UCSD-AML1 (cell line): ENCODE data around the gene GLIPR1L1.
"Not testable (repeated sequence)": the region's sequence is repeated elsewhere in the genome, so short reads cannot be mapped to it uniquely, and the experiment has no call there.

ENCODE experiments used
- DNase-seq: peaks from one replicate; lab custom pipeline; 2025; ENCODE audit not compliant: unreplicated experiment; lab: John Stamatoyannopoulos, UW

GLIPR1L1 gene, protein sequence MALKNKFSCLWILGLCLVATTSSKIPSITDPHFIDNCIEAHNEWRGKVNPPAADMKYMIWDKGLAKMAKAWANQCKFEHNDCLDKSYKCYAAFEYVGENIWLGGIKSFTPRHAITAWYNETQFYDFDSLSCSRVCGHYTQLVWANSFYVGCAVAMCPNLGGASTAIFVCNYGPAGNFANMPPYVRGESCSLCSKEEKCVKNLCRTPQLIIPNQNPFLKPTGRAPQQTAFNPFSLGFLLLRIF

GRCh38 chr12:75334384-75335030 is at the start of gene GLIPR1L1:
GLIPR1L1 (plus strand) TSS chr12:75334670; CDS start chr12:75334729, 59 bp downstream.
- DNase-seq, result peak; percentile 68

DNA sequence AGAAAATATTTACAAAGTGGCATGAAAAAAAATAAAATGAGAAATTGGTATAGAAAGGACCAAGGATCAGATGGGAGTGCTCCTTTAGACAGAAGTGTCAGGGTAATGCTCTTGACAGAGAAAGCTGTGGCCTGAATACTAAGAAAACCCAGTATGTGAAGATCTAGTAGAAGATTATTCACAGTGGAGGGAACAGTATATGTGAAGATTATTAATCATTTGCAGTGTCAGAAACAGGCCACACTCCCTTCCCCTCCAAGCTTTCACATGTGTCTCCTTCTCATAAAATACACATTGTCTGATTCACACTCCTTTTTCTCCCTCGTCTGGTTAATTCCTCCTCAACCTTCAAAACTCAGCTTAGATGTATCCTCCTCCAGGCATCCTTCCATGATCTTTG is 45.6 kb upstream of the GLIPR1L1 start:
- DNase-seq, result no peak

DNA sequence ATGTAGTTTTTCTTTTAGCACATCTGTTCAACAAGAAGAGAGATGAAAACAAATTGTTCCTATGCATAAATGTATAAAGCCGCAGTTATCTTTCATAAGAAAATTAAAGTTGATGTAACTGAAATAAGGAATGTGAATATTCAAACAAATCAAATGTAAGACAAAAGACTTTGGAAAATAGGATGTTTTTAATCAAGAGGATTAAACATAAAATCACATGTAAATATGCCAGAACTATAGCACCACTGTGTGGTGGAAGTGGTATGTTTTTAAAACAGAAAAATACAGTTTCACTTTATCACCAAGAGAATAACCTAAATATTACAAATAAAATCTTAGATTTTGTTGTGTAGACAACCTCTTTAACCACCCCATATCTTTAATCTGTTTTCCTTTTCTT is 44.7 kb upstream of the GLIPR1L1 start:
- DNase-seq, result no peak

GRCh38 chr12:75291014-75291413 is 43.5 kb upstream of the GLIPR1L1 start:
- no peak for DNase-seq

GRCh38 chr12:75294336-75294735 is 40.1 kb upstream of the GLIPR1L1 start:
- no peak for DNase-seq

GRCh38 chr12:75294797-75295196 is 39.7 kb upstream of the GLIPR1L1 start:
- no peak for DNase-seq

- no peak for DNase-seq
These were observed 32.2 kb upstream of the GLIPR1L1 start for GRCh38 chr12:75302225-75302624.

DNA sequence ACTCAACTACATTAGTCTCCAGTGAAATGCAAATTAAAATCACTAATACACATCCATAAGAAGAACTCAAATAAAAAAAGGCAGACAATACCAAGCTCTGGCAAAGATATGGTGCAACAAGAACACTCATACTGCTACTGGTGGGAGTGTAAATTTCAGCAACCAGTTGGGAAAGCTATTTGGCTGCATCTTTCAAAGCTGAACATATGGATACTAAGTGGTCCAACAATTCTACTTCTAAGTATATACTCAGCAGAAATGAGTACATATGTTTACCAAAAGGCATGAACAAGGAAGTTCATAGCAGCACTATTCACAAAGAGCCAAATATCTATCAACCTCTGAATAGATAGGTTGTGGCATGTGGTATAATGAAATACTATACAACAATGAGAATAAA is 31.7 kb upstream of the GLIPR1L1 start:
- no peak for DNase-seq

GRCh38 chr12:75305412-75306332 is 28.8 kb upstream of the GLIPR1L1 start:
- no peak for DNase-seq

- DNase-seq, result no peak
These were observed 26.2 kb upstream of the GLIPR1L1 start for GRCh38 chr12:75308279-75308678.

DNA sequence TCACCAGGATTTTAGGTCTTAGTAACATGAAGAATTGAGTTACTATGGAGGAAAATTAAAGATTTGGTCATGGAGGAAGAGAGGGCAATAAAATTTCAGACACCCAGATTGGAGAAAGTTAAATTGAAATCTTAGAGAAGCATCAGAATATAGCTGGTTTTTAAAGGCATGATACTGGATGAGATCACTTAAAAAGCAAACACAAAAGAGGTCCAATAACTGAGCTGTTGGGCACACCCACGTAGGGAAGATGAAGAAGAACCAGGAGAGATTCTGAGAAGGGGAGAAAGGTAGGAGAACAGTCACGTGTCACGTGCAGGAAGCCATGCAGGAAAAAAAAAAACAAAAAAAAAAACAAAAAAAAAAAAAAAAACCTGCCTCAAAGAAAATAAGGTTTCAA is 23.1 kb upstream of the GLIPR1L1 start:
- no peak for DNase-seq

- DNase-seq, result no peak
These were observed 19.0 kb upstream of the GLIPR1L1 start for GRCh38 chr12:75315518-75315917.

GRCh38 chr12:75317784-75318183 is 16.7 kb upstream of the GLIPR1L1 start:
- no peak for DNase-seq

DNA sequence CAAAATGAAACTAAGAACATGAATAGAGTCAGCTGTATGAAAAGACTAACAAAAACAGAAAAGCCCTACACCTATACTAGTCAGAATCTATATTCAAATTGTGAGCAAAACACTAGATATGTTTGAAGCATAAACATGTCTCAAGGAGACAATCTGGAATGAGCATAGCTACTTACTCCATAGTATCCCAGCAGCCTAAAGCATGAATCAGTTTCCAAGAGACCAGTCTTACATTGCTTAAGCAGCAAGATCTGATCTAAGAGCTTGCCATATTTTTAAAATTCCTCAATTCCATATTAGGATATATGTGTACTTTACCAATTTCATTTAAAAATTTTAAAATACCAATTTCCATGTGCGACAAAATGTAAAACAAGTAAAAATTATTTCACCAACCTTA is 12.0 kb upstream of the GLIPR1L1 start:
- DNase-seq, result no peak

GRCh38 chr12:75323663-75324062 is 10.8 kb upstream of the GLIPR1L1 start:
- DNase-seq, result no peak

- DNase-seq, result no peak
These were observed 6.8 kb upstream of the GLIPR1L1 start for GRCh38 chr12:75327642-75328041.

GRCh38 chr12:75329918-75330826 is 4.3 kb upstream of the GLIPR1L1 start, which contains the start of gene CAPS2:
CAPS2 (minus strand) TSS chr12:75330324; CDS start chr12:75326498, 3,826 bp downstream.
- DNase-seq, result peak; percentile 69

- DNase-seq, result no peak
These were observed 3.4 kb downstream of the GLIPR1L1 start for GRCh38 chr12:75337905-75338304.

DNA sequence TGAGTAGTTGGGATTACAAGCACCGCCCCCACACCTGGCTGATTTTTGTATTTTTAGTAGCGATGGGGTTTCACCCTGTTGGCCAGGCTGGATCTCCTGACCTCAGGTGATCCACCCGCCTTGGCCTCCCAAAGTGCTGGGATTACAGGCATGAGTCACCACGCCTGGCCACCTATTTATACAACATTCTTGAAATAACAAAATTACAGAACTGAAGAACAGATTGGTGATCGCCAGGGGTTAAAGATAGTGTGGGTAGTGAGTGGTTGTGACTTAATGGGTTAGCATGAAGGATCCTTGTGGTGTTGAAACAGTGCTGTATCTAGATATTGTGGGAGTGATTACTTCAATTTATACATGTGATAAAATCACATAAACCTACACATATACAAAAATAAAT is 7.4 kb downstream of the GLIPR1L1 start:
- DNase-seq, result no peak

- no peak for DNase-seq
These were observed 11.1 kb downstream of the GLIPR1L1 start for GRCh38 chr12:75345531-75345930.

DNA sequence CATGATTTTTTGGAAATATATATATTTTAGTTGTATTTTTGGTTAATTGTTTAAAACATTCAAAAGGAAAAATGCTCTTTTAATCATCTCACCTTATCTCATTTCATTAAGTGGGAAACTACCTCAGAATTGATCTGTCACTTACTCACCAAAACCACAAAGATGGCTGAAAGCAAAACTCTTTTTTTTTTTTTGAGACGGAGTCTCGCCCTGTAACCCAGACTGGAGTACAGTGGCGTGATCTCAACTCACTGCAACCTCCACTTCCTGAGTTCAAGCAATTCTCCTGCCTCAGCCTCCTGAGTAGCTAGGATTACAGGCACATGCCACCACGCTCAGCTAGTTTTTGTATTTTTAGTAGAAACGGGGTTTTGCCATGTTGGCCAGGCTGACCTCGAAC is 11.7 kb downstream of the GLIPR1L1 start:
- not testable (repeated sequence) for DNase-seq
